K562 (cell line): ENCODE measurements around the gene ZNF224. TPM values are rescaled to one million over a fixed set of nuclear protein-coding genes. Genes with fewer than 3 reads are reported as not detected.

Source experiments
- ATAC-seq: fragments of 200-7000 bp; cut with Tn5 transposase; 3 replicates; pipeline ENCODE4 v1.9.1; 2020; ENCODE audit warnings: moderate library complexity
- BruUV-seq: library from RNA; stranded (reverse); fragments of 400-500 nt; replicated peaks from 2 replicates; lab custom pipeline; 2021; lab: Mats Ljungman, UMichigan
- CTCF ChIA-PET: fragments of 300-600 bp; formaldehyde crosslinking; extraction: SDS; loops from one replicate; lab custom pipeline; 2021; ENCODE audit warnings: low intra/inter-chr PET ratio; lab: Yijun Ruan, JAX
- POLR2A ChIA-PET: fragments of 300-600, 350-650 bp; sonication (Branson Sonifier 250); formaldehyde crosslinking; extraction: SDS; loops from one replicate; lab custom pipeline; 2021; ENCODE audit warnings: antibody characterized with exemption, inconsistent platforms; lab: Yijun Ruan, JAX
- DNase-seq, 4 experiments: peaks; one replicate each; pipeline versions ENCODE4 v3.0.0 to v3.0.0-alpha.2; 2011 to 2018; ENCODE audit warnings: low spot score in 3 of 4, mixed read lengths in 3 of 4; ENCODE audit errors: extremely low read depth in 1 of 4
- FAIRE-seq: peaks from 2 replicates; lab custom pipeline; 2011; peaks lifted over from hg19 to GRCh38; lab: Jason Lieb, UNC
- H2AFZ ChIP-seq: 2 replicates; pipeline ENCODE4 v1.6.0; 2011; ENCODE audit warnings: low read depth, low read length, control low read depth, inconsistent platforms
- H3K27ac ChIP-seq: fragments of 200-600 bp; 3 replicates; pipeline ENCODE4 v1.8.0; 2011; ENCODE audit warnings: low read depth, mild to moderate bottlenecking, control low read depth, inconsistent platforms, low read length, moderate library complexity, mixed read lengths; ENCODE audit errors: extremely low read depth
- H3K27me3 ChIP-seq, 2 experiments: fragments of 300-600 bp in 1 of 2; 2 replicates in 1 of 2; 3 replicates in 1 of 2; pipeline versions ENCODE4 v1.6.0 to v1.8.0; 2011; ENCODE audit warnings: inconsistent platforms in 2 of 2, low read length in 2 of 2, mild to moderate bottlenecking in 1 of 2, mixed read lengths in 1 of 2, moderate library complexity in 1 of 2; ENCODE audit not compliant: control insufficient read depth in 2 of 2, insufficient read depth in 2 of 2
- H3K36me3 ChIP-seq: fragments of 300-600 bp; 3 replicates; pipeline ENCODE4 v1.8.0; 2011; ENCODE audit warnings: mild to moderate bottlenecking, low read length, inconsistent platforms; ENCODE audit not compliant: control insufficient read depth, insufficient read depth
- H3K4me1 ChIP-seq, 2 experiments: fragments of 200-600 bp in 1 of 2; replicated peaks in 1 of 2; 2 replicates in 1 of 2; 3 replicates in 1 of 2; pipeline versions ENCODE4 v1.5.1 to v1.8.0; 2011; ENCODE audit warnings: inconsistent platforms in 2 of 2, low read length in 2 of 2, mild to moderate bottlenecking in 1 of 2, mixed read lengths in 1 of 2, moderate library complexity in 1 of 2; ENCODE audit not compliant: control insufficient read depth in 2 of 2, insufficient read depth in 2 of 2
- H3K4me2 ChIP-seq: 2 replicates; pipeline ENCODE4 v1.6.1; 2011; ENCODE audit warnings: low read length, control low read depth, inconsistent platforms, mixed read lengths; ENCODE audit not compliant: insufficient read depth
- H3K4me3 ChIP-seq: fragments of 200-600 bp; sonication (generic), shearing (Covaris generic); 2 replicates; pipeline ENCODE4 v1.5.1; 2016; ENCODE audit warnings: control low read depth, inconsistent platforms
- H3K79me2 ChIP-seq: fragments of 200-600 bp; 3 replicates; pipeline ENCODE4 v1.8.0; 2011; ENCODE audit warnings: low read length, inconsistent platforms; ENCODE audit not compliant: control insufficient read depth, insufficient read depth
- H3K9ac ChIP-seq, 2 experiments: 2 replicates each; pipeline versions ENCODE4 v1.6.0 to v1.6.1; 2011; ENCODE audit warnings: low read depth in 2 of 2, low read length in 2 of 2, control low read depth in 1 of 2, inconsistent platforms in 1 of 2, mild to moderate bottlenecking in 1 of 2, mixed read lengths in 1 of 2; ENCODE audit not compliant: insufficient read depth in 1 of 2
- H3K9me1 ChIP-seq: one replicate; pipeline ENCODE4 v1.6.0; 2011; ENCODE audit warnings: inconsistent platforms, mild to moderate bottlenecking, low read length, moderate library complexity; ENCODE audit not compliant: control insufficient read depth, insufficient read depth
- H3K9me3 ChIP-seq: replicated peaks from 2 replicates; pipeline ENCODE4 v1.5.1; 2011; ENCODE audit warnings: low read depth, low read length, inconsistent platforms; ENCODE audit not compliant: control insufficient read depth, insufficient read depth
- H4K20me1 ChIP-seq: replicated peaks from 2 replicates; pipeline ENCODE4 v1.6.1; 2011; ENCODE audit warnings: low read length, inconsistent platforms, mixed read lengths; ENCODE audit not compliant: control insufficient read depth, insufficient read depth
- ATF7 ChIP-seq: fragments of 450-650 bp; IDR thresholded peaks from 2 replicates; pipeline ENCODE4 v1.7.1; 2014; ENCODE audit warnings: mild to moderate bottlenecking, moderate library complexity
- DMBX1 ChIP-seq: fragments of 250-450 bp; sonication (Bioruptor Pico); IDR thresholded peaks from 2 replicates; pipeline ENCODE4 v1.8.0; 2022; ENCODE audit warnings: inconsistent platforms, mild to moderate bottlenecking, moderate library complexity, borderline replicate concordance
- E2F4 ChIP-seq: sonication (generic); formaldehyde crosslinking; IDR thresholded peaks from 2 replicates; pipeline ENCODE4 v1.8.0; 2022; ENCODE audit warnings: mild to moderate bottlenecking, low read depth, missing genetic modification reagents
- HDAC2 ChIP-seq: fragments of 450-650 bp; IDR thresholded peaks from 2 replicates; pipeline ENCODE4 v1.6.1; 2016; ENCODE audit warnings: mild to moderate bottlenecking
- HOXB6 ChIP-seq: fragments of 250-450 bp; sonication (Bioruptor Pico); IDR thresholded peaks from 2 replicates; pipeline ENCODE4 v1.5.1; 2022; ENCODE audit warnings: mild to moderate bottlenecking, borderline replicate concordance
- PRDM10 ChIP-seq: fragments of 450-650 bp; IDR thresholded peaks from 2 replicates; pipeline ENCODE4 v1.6.1; 2018; ENCODE audit not compliant: partially characterized antibody
- RBFOX2 ChIP-seq: fragments of 200-400 bp; formaldehyde crosslinking; IDR thresholded peaks from 2 replicates; pipeline ENCODE4 v1.6.1; 2017; ENCODE audit warnings: low read depth, mild to moderate bottlenecking, low read length, moderate library complexity
- SAP30 ChIP-seq: fragments of 200-600 bp; sonication (generic); IDR thresholded peaks from 2 replicates; pipeline ENCODE4 v1.6.1; 2012; ENCODE audit warnings: borderline replicate concordance, low read depth, mild to moderate bottlenecking, moderate library complexity, low read length, control low read depth, inconsistent platforms; ENCODE audit not compliant: insufficient read depth, poor library complexity, severe bottlenecking
- WGBS: fragments of 100-300 bp; shearing (Covaris generic); methylation state at CpG from one replicate; pipeline ENCODE4 v1.1.6; 2016; ENCODE audit warnings: low coverage, mixed read lengths; ENCODE audit not compliant: insufficient coverage; ENCODE audit errors: missing lambda C conversion rate; 5-methylcytosine and 5-hydroxymethylcytosine counted together
- in situ Hi-C: fragments of 300-500 bp; cut with MboI; formaldehyde crosslinking; loops from 4 replicates; pipeline ENCODE4 v1.15.0; 2018; ENCODE audit warnings: inconsistent platforms, mixed read lengths
- intact Hi-C: fragments of 100-400 bp; cut with micrococcal nuclease; formaldehyde crosslinking; loops from 2 replicates; pipeline ENCODE4 v1.14.2; 2022
- polyA plus RNA-seq, 8 experiments: library from polyadenylated mRNA; depleted of rRNA in 4 of 8; stranded (reverse) in 5 of 8; unstranded in 3 of 8; fragments of >200 nt; fragmentation: Nextera tagmentation in 2 of 8; fragmentation: Illumina TruSeq in 1 of 8; extraction: Ambion mirVana in 2 of 8; extraction: Trizol in 1 of 8; gene quantifications; 2 replicates each; pipeline versions ENCODE4 v1.2.1 to v1.2.3, GENCODE V29; 2011 to 2014; ENCODE audit warnings: inconsistent platforms in 1 of 8, missing spikeins in 1 of 8
- total RNA-seq, 7 experiments: library from RNA; depleted of rRNA in 6 of 7; stranded (reverse); fragments of >200 nt in 6 of 7; fragmentation: Illumina TruSeq in 2 of 7; extraction: Trizol in 2 of 7; gene quantifications; 2 replicates each; pipeline versions ENCODE4 v1.2.1 to v1.2.3, GENCODE V29; 2011 to 2021; ENCODE audit warnings: low replicate concordance in 1 of 7

The ZNF224 gene
- total and polyA plus RNA-seq, 9 of the 15 experiments (the other 6 are each of a cell fraction or from before 2014, with no cell fraction given): 4.4 to 15.6 (median 10.0) TPM

- TF ChIP-seq DMBX1: peak; percentile 67; the same call in 1 of the 2 replicates
- peak; percentile 79 for TF ChIP-seq ATF7
- TF ChIP-seq E2F4 (CRISPR knock-in tag): no peak
These were observed 19.1 kb downstream of the ZNF224 start, which contains the start of gene ZNF225 (continued) for GRCh38 chr19:44113138-44113783.

- ChIA-PET CTCF (no interaction called here), POLR2A (interaction anchor here (0.5 to 1.3 kb wide), 6 partner anchors 12 to 1893 kb away, joined by 3 to 5 read pairs (median 4); partner anchors contain the start of genes ZNF224 and ZNF235)
These were observed 19.7 kb downstream of the ZNF224 start for GRCh38 chr19:44113784-44114390.

More at GRCh38 chr19:44113784-44114390, 19.7 kb downstream of the ZNF224 start:
- in situ Hi-C loops: no loop called here
- Histone ChIP-seq H3K27me3 (no peaks in the 10 kb centered on the region), H3K36me3 (no peaks in the 10 kb centered on the region; the same call in 2 of the 3 replicates), H3K4me1 (no peaks in the 10 kb centered on the region; a peak in 2 of 5 replicates), H3K9me3 (no peaks in the 10 kb centered on the region; the same call in none of the 2 replicates), H3K4me2 (peak overlapping the region; percentile 87), H3K27ac (peak overlapping the region; percentile 72; the same call in 2 of the 3 replicates), H2AFZ (peak overlapping the region; percentile 92), H3K9me1 (no peaks in the 10 kb centered on the region), H3K9ac (peak overlapping the region; percentile 91 to 95), H3K79me2 (0 out of 3 replicates have a peak, but pooled peaks cover 2% of the 10 kb centered on the region), H4K20me1 (no peaks in the 10 kb centered on the region), H3K4me3 (peak overlapping the region; percentile 91)
- 1% methylated on average over 17 of the region's 18 CpGs for whole genome bisulfite sequencing
- peak in 3 of 4 experiments; percentile 13 to 22 (median 17) for DNase-seq
- ATAC-seq: peak; percentile 47
- intact Hi-C loops: loop anchor here (1.0 to 10.0 kb wide), 2 partner anchors 20 to 109 kb away; partner anchors contain the start of genes ZNF224 and ZNF230
- TF ChIP-seq HOXB6 (CRISPR knock-in tag) (no peak), SAP30 (peak; percentile 52), HDAC2 (no peak), RBFOX2 (peak; percentile 44; the same call in 1 of the 2 replicates), PRDM10 (peak; percentile 79)
- BruUV-seq: TSS peak; percentile 79
- no peak for FAIRE-seq
